Measurements from ENCODE around the gene ZNHIT2.

DNA sequence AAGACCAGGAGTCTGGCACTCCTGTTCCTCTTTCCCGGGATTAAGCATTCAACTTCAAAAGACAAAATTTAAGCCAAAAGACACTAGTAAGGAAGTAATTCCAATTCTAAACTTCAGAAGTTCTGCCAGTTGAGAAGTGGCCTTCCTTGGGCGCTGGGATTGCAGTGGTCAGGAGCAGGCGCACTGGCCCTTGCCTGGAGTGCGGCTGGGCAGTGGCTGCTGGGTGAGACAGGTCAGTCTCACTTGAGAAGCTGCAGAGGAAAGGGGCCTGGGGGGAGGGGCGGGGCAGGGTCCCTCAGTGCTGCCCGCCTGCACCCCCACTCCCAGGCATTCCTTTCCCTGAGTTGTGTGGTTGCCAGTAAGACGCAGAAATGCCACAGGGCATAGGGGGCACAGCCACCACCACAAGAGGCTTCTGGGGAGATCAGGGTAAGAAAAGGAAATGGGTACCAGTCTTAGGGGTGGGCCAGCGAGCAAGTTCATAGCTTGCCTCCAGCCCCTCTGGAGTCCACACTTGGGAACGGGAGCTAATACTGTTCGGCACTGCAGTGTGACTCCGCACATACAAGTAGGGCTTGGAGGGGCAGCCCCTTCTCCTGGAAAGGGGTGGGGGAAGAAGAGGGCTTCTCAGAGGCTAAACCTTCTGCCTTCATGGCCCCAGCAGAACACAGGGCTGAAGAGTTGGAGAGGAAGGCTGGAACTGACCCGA is 10.1 kb upstream of the ZNHIT2 start:
- TF ChIP-seq, protein P1, sequence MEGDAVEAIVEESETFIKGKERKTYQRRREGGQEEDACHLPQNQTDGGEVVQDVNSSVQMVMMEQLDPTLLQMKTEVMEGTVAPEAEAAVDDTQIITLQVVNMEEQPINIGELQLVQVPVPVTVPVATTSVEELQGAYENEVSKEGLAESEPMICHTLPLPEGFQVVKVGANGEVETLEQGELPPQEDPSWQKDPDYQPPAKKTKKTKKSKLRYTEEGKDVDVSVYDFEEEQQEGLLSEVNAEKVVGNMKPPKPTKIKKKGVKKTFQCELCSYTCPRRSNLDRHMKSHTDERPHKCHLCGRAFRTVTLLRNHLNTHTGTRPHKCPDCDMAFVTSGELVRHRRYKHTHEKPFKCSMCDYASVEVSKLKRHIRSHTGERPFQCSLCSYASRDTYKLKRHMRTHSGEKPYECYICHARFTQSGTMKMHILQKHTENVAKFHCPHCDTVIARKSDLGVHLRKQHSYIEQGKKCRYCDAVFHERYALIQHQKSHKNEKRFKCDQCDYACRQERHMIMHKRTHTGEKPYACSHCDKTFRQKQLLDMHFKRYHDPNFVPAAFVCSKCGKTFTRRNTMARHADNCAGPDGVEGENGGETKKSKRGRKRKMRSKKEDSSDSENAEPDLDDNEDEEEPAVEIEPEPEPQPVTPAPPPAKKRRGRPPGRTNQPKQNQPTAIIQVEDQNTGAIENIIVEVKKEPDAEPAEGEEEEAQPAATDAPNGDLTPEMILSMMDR (conservative IDR thresholded peaks at IDR 0.05; ENCODE audit: low read length) = no peak
- no peak for TF ChIP-seq EZH2phosphoT487 (IDR thresholded peaks at IDR 0.05; ENCODE audit: borderline replicate concordance, low read depth, low read length)
